SK-N-SH (cell line): Measurements from ENCODE around the gene MOV10L1. TPM values are rescaled to one million over a fixed set of nuclear protein-coding genes. Genes with fewer than 3 reads are reported as not detected.

Source experiments
- CTCF ChIA-PET: fragments of 300-600, 350-600 bp; formaldehyde crosslinking; extraction: SDS; loops from one replicate; lab custom pipeline; 2021; lab: Yijun Ruan, JAX
- POLR2A ChIA-PET: fragments of 350-600 bp; sonication (Branson Sonifier 250); formaldehyde crosslinking; extraction: SDS; loops from one replicate; lab custom pipeline; 2020; ENCODE audit warnings: antibody characterized with exemption, inconsistent platforms; lab: Yijun Ruan, JAX
- DNase-seq: peaks from one replicate; pipeline ENCODE4 v3.0.0; 2012
- H2AFZ ChIP-seq: fragments of 200-600 bp; sonication (generic); 2 replicates; pipeline ENCODE4 v1.8.1; 2016; ENCODE audit warnings: antibody characterized with exemption, mild to moderate bottlenecking, low read depth
- H3F3A ChIP-seq: fragments of 200-600 bp; sonication (generic); replicated peaks from 2 replicates; pipeline ENCODE3; 2016; ENCODE audit warnings: antibody characterized with exemption, mild to moderate bottlenecking; ENCODE audit not compliant: insufficient read depth
- H3K27ac ChIP-seq, 2 experiments: fragments of 200-500 bp in 1 of 2; fragments of 200-600 bp in 1 of 2; sonication (Bioruptor generic) in 1 of 2; sonication (generic), shearing (Covaris generic) in 1 of 2; 2 replicates each; pipeline versions ENCODE4 v1.5.1 to v1.6.1; 2014 to 2016; ENCODE audit warnings: low read depth in 2 of 2, inconsistent platforms in 1 of 2, low read length in 1 of 2, mild to moderate bottlenecking in 1 of 2, mixed read lengths in 1 of 2
- H3K27me3 ChIP-seq: fragments of 200-600 bp; sonication (generic), shearing (Covaris generic); 2 replicates; pipeline ENCODE4 v1.6.1; 2016; ENCODE audit warnings: mixed run types; ENCODE audit not compliant: insufficient read depth
- H3K36me3 ChIP-seq, 2 experiments: fragments of 200-500 bp in 1 of 2; fragments of 200-600 bp in 1 of 2; sonication (Bioruptor generic) in 1 of 2; sonication (generic) in 1 of 2; replicated peaks in 1 of 2; 2 replicates each; pipeline versions ENCODE3 to v1.5.1; 2014 to 2016; ENCODE audit warnings: low read length in 1 of 2, mild to moderate bottlenecking in 1 of 2; ENCODE audit not compliant: insufficient read depth in 2 of 2, control insufficient read depth in 1 of 2
- H3K4me1 ChIP-seq, 2 experiments: fragments of 200-500 bp in 1 of 2; fragments of 200-600 bp in 1 of 2; sonication (Bioruptor generic) in 1 of 2; sonication (generic), shearing (Covaris generic) in 1 of 2; 2 replicates each; pipeline versions ENCODE4 v1.5.1 to v1.6.1; 2014 to 2016; ENCODE audit warnings: low read depth in 1 of 2, low read length in 1 of 2, mixed run types in 1 of 2; ENCODE audit not compliant: insufficient read depth in 2 of 2, control insufficient read depth in 1 of 2
- H3K4me2 ChIP-seq: fragments of 200-600 bp; sonication (generic), shearing (Covaris generic); 2 replicates; pipeline ENCODE4 v1.6.1; 2017; ENCODE audit warnings: mixed run types
- H3K4me3 ChIP-seq, 2 experiments: fragments of 200-500 bp in 1 of 2; fragments of 200-600 bp in 1 of 2; sonication (Bioruptor generic) in 1 of 2; sonication (generic), shearing (Covaris generic) in 1 of 2; 2 replicates each; pipeline versions ENCODE4 v1.5.1 to v1.8.1; 2014 to 2016; ENCODE audit warnings: low read depth in 2 of 2, inconsistent platforms in 1 of 2, low read length in 1 of 2, mild to moderate bottlenecking in 1 of 2, mixed read lengths in 1 of 2, moderate library complexity in 1 of 2
- H3K79me2 ChIP-seq: fragments of 200-600 bp; sonication (generic); 2 replicates; pipeline ENCODE4 v1.8.1; 2017; ENCODE audit warnings: mild to moderate bottlenecking; ENCODE audit not compliant: insufficient read depth
- H3K9ac ChIP-seq: fragments of 200-600 bp; sonication (generic); 2 replicates; pipeline ENCODE4 v1.6.1; 2017; ENCODE audit warnings: mixed run types
- H3K9me2 ChIP-seq: fragments of 200-600 bp; sonication (generic); 2 replicates; pipeline ENCODE4 v1.6.1; 2017; ENCODE audit warnings: mixed run types
- H3K9me3 ChIP-seq: fragments of 200-600 bp; sonication (generic); 2 replicates; pipeline ENCODE4 v1.6.1; 2017; ENCODE audit warnings: mixed run types, mild to moderate bottlenecking, moderate library complexity
- H4K20me1 ChIP-seq: fragments of 200-600 bp; sonication (generic); 2 replicates; pipeline ENCODE4 v1.6.1; 2017; ENCODE audit warnings: mild to moderate bottlenecking, mixed run types; ENCODE audit not compliant: insufficient read depth
- CHD2 ChIP-seq: fragments of 150-350 bp; IDR thresholded peaks from 2 replicates; pipeline ENCODE4 v1.6.1; 2018; ENCODE audit warnings: low read length; ENCODE audit not compliant: partially characterized antibody
- EP300 ChIP-seq, 2 experiments: IDR thresholded peaks; 2 replicates each; pipeline versions ENCODE4 v1.4.0 to v1.6.1; 2012; ENCODE audit warnings: borderline replicate concordance in 1 of 2, low read depth in 1 of 2, low read length in 1 of 2
- EZH2phosphoT487 ChIP-seq: fragments of 200-600 bp; sonication (generic); IDR thresholded peaks from 2 replicates; pipeline ENCODE4 v1.6.1; 2017; ENCODE audit warnings: low read depth, mixed run types, mild to moderate bottlenecking, antibody characterized with exemption, moderate library complexity, borderline replicate concordance
- FOSL2 ChIP-seq: IDR thresholded peaks from 2 replicates; pipeline ENCODE4 v1.4.0; 2012; ENCODE audit warnings: low read depth, mild to moderate bottlenecking, moderate library complexity, borderline replicate concordance
- FOXM1 ChIP-seq: IDR thresholded peaks from 2 replicates; pipeline ENCODE4 v1.4.0; 2012; ENCODE audit warnings: low read depth, mild to moderate bottlenecking
- NFIC ChIP-seq: IDR thresholded peaks from 2 replicates; pipeline ENCODE4 v1.4.0; 2012; ENCODE audit warnings: borderline replicate concordance
- POLR2AphosphoS5 ChIP-seq: IDR thresholded peaks from 2 replicates; pipeline ENCODE4 v1.6.1; 2012; ENCODE audit warnings: low read depth, low read length
- SIN3A ChIP-seq: IDR thresholded peaks from 2 replicates; pipeline ENCODE4 v1.6.1; 2012; ENCODE audit warnings: low read depth, mild to moderate bottlenecking, low read length, moderate library complexity, borderline replicate concordance
- TAF1 ChIP-seq: IDR thresholded peaks from 2 replicates; pipeline ENCODE4 v1.6.1; 2012; ENCODE audit warnings: low read depth, mild to moderate bottlenecking, low read length, moderate library complexity, borderline replicate concordance
- YY1 ChIP-seq: IDR thresholded peaks from 2 replicates; pipeline ENCODE4 v1.4.0; 2012; ENCODE audit warnings: low read depth, mild to moderate bottlenecking
- WGBS: methylation state at CpG from one replicate; pipeline ENCODE4 v1.1.6; 2017; ENCODE audit warnings: low lambda C conversion rate; 5-methylcytosine and 5-hydroxymethylcytosine counted together
- polyA plus RNA-seq, 3 experiments: library from polyadenylated mRNA; depleted of rRNA; stranded (reverse); fragments of >200 nt; gene quantifications; 2 replicates each; pipeline ENCODE4 v1.2.3, GENCODE V29; 2012
- TF ChIP-seq, protein P1 (sequence below): IDR thresholded peaks from 2 replicates; pipeline ENCODE4 v1.6.1; 2012; ENCODE audit warnings: mild to moderate bottlenecking, low read depth, low read length, moderate library complexity
- TF ChIP-seq, protein P2 (sequence below): IDR thresholded peaks from 2 replicates; pipeline ENCODE4 v1.4.0; 2012; ENCODE audit warnings: low read depth, borderline replicate concordance
- TF ChIP-seq, protein P3 (sequence below): IDR thresholded peaks from 2 replicates; pipeline ENCODE4 v1.4.0; 2012; ENCODE audit warnings: low read depth
- TF ChIP-seq, protein P4 (sequence below): fragments of 150-350 bp; IDR thresholded peaks from 2 replicates; pipeline ENCODE4 v1.6.1; 2017; ENCODE audit warnings: antibody characterized with exemption, low read length, low read depth, borderline replicate concordance

Gene MOV10L1
- polyA plus RNA-seq, 1 of the 3 experiments (the other 2 are of a cell fraction), result 2.1 TPM

DNA sequence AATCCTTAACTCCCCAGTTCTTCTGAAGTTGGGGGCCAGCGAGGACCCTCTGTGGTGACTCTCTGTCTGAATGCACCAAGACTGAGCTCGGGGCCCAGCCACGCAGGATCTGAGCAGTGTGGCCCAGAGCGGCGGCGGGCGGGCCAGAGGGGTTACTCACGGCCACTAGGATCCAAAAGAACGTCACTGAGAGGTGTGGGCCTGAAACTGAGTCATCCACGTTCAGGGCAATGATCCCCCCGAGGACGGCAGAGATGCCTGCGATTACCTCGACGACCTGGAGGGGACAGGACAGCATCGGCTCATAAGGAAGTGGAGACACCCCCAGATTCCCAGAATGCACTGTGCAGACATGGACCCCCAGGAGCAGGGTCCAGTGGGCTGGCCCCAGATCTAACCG is 15.8 kb upstream of the MOV10L1 start (continued):
- TF ChIP-seq, protein P1, sequence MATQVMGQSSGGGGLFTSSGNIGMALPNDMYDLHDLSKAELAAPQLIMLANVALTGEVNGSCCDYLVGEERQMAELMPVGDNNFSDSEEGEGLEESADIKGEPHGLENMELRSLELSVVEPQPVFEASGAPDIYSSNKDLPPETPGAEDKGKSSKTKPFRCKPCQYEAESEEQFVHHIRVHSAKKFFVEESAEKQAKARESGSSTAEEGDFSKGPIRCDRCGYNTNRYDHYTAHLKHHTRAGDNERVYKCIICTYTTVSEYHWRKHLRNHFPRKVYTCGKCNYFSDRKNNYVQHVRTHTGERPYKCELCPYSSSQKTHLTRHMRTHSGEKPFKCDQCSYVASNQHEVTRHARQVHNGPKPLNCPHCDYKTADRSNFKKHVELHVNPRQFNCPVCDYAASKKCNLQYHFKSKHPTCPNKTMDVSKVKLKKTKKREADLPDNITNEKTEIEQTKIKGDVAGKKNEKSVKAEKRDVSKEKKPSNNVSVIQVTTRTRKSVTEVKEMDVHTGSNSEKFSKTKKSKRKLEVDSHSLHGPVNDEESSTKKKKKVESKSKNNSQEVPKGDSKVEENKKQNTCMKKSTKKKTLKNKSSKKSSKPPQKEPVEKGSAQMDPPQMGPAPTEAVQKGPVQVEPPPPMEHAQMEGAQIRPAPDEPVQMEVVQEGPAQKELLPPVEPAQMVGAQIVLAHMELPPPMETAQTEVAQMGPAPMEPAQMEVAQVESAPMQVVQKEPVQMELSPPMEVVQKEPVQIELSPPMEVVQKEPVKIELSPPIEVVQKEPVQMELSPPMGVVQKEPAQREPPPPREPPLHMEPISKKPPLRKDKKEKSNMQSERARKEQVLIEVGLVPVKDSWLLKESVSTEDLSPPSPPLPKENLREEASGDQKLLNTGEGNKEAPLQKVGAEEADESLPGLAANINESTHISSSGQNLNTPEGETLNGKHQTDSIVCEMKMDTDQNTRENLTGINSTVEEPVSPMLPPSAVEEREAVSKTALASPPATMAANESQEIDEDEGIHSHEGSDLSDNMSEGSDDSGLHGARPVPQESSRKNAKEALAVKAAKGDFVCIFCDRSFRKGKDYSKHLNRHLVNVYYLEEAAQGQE, result no peak
- TF ChIP-seq TAF1, result no peak
- no peak for TF ChIP-seq SIN3A
- TF ChIP-seq, protein P2, sequence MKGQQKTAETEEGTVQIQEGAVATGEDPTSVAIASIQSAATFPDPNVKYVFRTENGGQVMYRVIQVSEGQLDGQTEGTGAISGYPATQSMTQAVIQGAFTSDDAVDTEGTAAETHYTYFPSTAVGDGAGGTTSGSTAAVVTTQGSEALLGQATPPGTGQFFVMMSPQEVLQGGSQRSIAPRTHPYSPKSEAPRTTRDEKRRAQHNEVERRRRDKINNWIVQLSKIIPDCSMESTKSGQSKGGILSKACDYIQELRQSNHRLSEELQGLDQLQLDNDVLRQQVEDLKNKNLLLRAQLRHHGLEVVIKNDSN, result no peak
- no peak for TF ChIP-seq EP300 (IDR thresholded peaks at IDR 0.05; ENCODE audit: borderline replicate concordance in 1 of 2, low read depth in 1 of 2, low read length in 1 of 2)
- TF ChIP-seq, protein P3, sequence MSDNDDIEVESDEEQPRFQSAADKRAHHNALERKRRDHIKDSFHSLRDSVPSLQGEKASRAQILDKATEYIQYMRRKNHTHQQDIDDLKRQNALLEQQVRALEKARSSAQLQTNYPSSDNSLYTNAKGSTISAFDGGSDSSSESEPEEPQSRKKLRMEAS, result no peak
- no peak for TF ChIP-seq CHD2
- no peak for TF ChIP-seq FOSL2
- no peak for TF ChIP-seq YY1
- TF ChIP-seq, protein P4, sequence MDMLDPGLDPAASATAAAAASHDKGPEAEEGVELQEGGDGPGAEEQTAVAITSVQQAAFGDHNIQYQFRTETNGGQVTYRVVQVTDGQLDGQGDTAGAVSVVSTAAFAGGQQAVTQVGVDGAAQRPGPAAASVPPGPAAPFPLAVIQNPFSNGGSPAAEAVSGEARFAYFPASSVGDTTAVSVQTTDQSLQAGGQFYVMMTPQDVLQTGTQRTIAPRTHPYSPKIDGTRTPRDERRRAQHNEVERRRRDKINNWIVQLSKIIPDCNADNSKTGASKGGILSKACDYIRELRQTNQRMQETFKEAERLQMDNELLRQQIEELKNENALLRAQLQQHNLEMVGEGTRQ, result no peak
- TF ChIP-seq EZH2phosphoT487, result no peak

DNA sequence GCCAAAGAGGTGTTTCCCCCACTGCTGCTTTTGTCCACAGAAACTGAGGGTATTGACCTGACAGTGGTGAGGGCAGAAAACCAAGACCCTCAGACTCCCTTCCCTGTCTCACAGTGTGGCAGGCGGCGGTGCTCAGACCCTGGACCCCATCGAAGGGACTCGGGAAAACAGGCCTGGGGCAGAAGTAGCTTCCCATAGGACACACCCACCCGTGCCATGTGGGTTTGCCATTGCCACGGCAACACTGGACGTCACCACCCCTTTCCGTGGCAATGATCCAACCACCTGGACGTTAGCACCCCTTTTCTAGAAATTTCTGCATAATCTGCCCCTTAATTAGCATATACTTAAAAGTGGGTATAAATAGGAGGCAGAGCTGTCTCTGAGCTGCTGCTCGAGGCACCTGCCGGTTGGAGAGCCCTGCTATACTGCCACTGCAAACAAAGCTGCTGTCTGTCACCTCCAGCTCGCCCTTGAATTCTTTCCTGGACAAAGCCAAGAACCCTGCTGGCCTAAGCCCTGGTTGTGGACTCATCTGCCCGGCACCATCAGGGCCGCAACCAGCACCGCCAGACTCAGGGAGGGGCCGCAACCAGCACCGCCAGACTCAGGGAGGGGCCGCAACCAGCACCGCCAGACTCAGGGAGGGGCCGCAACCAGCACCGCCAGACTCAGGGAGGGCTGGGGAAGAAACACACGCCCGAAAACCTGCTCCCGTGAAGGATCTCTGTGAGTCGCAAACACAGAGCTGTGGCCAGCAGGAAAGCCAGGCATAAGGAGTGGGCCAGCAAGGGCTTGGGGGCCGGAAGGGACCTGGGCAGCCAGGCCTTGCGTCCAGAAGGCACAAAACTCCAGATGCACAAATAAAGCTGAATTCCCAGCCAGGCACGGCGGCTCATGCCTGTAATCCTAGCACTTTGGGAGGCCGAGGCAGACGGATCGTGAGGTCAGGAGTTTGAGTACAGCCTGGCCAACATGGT is 15.0 kb upstream of the MOV10L1 start:
- H3K4me2 ChIP-seq, result no peak overlapping the region
- no peaks in the 10 kb centered on the region for H3K9me2 ChIP-seq
- H3K9ac ChIP-seq, result no peak overlapping the region
- no peaks in the 10 kb centered on the region; the same call in 1 of the 2 replicates for H3K27me3 ChIP-seq
- TF ChIP-seq, protein P4, result no peak
- no peak for TF ChIP-seq FOSL2
- no peak for TF ChIP-seq FOXM1
- no peak for TF ChIP-seq POLR2AphosphoS5
- TF ChIP-seq NFIC, result no peak
- no peak for TF ChIP-seq SIN3A
- TF ChIP-seq YY1, result no peak
- TF ChIP-seq, protein P3, result no peak
- TF ChIP-seq, all 33 proteins: peak for 0
- Histone ChIP-seq H3K9me3 (no peaks in the 10 kb centered on the region), H2AFZ (no peak overlapping the region), H3K79me2 (no peaks in the 10 kb centered on the region), H4K20me1 (no peaks in the 10 kb centered on the region), H3K4me3 (no peak overlapping the region), H3K4me1 (no peaks in the 10 kb centered on the region; a peak in 1 of 4 replicates), H3K27ac (no peak overlapping the region), H3K36me3 (no peaks in the 10 kb centered on the region), H3F3A (no peaks in the 10 kb centered on the region)
- peak; percentile 47 for DNase-seq
- ChIA-PET POLR2A (no interaction called here), CTCF (interaction anchor here (0.9 to 1.8 kb wide), 2 partner anchors 10 to 15 kb away, joined by 3 to 5 read pairs; no protein-coding TSS in a partner anchor)
- 86% methylated on average over 27 of the region's 32 CpGs for WGBS
